Measurements from ENCODE around the gene ARHGAP42. TPM values are rescaled to one million over a fixed set of nuclear protein-coding genes. Genes with fewer than 3 reads are reported as not detected.

Gene ARHGAP42
- total and polyA plus RNA-seq, 8 donors, result 2.3 to 119 (median 39.3) TPM

GRCh38 chr11:100994966-100995365, 307.9 kb downstream of the ARHGAP42 start:
- Histone ChIP-seq H3K36me3 (peaks cover 0 to 6% (median 3%) of the 10 kb centered on the region in 4 donors), H3K27ac (no peak overlapping the region), H3K4me3 (no peak overlapping the region), H3K4me1 (no peaks in the 10 kb centered on the region), H3K9me3 (no peaks in the 10 kb centered on the region), H3K27me3 (no peaks in the 10 kb centered on the region)
- intact Hi-C loops (cut with DNase I; ENCODE audit: low total_unique reads), result no loop called here
- DNase-seq, result no peak
- WGBS, 5 donors, result 95 to 98% (median 97%) methylated on average over 2 of the region's 2 CpGs
- TF ChIP-seq POLR2AphosphoS5 (IDR thresholded peaks at IDR 0.05) (no peak), EP300 (IDR thresholded peaks at IDR 0.05) (no peak), POLR2A (IDR thresholded peaks at IDR 0.05) (no peak), CTCF (IDR thresholded peaks at IDR 0.05) (no peak)

GRCh38 chr11:100999756-101000155, 312.7 kb downstream of the ARHGAP42 start:
- Histone ChIP-seq H3K9me3 (no peaks in the 10 kb centered on the region), H3K4me3 (no peak overlapping the region), H3K27me3 (no peaks in the 10 kb centered on the region), H3K27ac (no peak overlapping the region), H3K36me3 (no peaks in the 10 kb centered on the region), H3K4me1 (no peaks in the 10 kb centered on the region)
- no peak for DNase-seq
- intact Hi-C loops (cut with DNase I; ENCODE audit: low total_unique reads), result no loop called here
- TF ChIP-seq POLR2AphosphoS5 (IDR thresholded peaks at IDR 0.05) (no peak), EP300 (IDR thresholded peaks at IDR 0.05) (no peak), CTCF (IDR thresholded peaks at IDR 0.05) (no peak), POLR2A (IDR thresholded peaks at IDR 0.05) (no peak)
- WGBS, 5 donors, result 74 to 92% (median 81%) methylated on average over 1 of the region's 1 CpG

- TF ChIP-seq POLR2AphosphoS5 (IDR thresholded peaks at IDR 0.05), result no peak
- 76 to 84% (median 78%) methylated on average over 4 of the region's 4 CpGs for WGBS, 5 donors
- no peaks in the 10 kb centered on the region for H3K9me3 ChIP-seq
Measured at GRCh38 chr11:101003468-101003867, 316.4 kb downstream of the ARHGAP42 start.

GRCh38 chr11:101008961-101009689, 322.0 kb downstream of the ARHGAP42 start:
- Histone ChIP-seq H3K4me1 (no peaks in the 10 kb centered on the region), H3K27ac (no peak overlapping the region), H3K27me3 (no peaks in the 10 kb centered on the region), H3K36me3 (no peaks in the 10 kb centered on the region), H3K4me3 (no peak overlapping the region), H3K9me3 (no peaks in the 10 kb centered on the region)
- TF ChIP-seq EP300 (IDR thresholded peaks at IDR 0.05) (no peak), CTCF (IDR thresholded peaks at IDR 0.05) (no peak), POLR2AphosphoS5 (IDR thresholded peaks at IDR 0.05) (no peak), POLR2A (IDR thresholded peaks at IDR 0.05) (no peak)
- DNase-seq, result no peak
- WGBS, 5 donors, result 29 to 75% (median 73%) methylated on average over 1 of the region's 1 CpG
- intact Hi-C loops (cut with DNase I; ENCODE audit: low total_unique reads), result no loop called here

More at GRCh38 chr11:101003468-101003867, 316.4 kb downstream of the ARHGAP42 start:
- H3K27ac ChIP-seq, result no peak overlapping the region
- H3K4me1 ChIP-seq, result no peaks in the 10 kb centered on the region
- DNase-seq, result no peak
- no peaks in the 10 kb centered on the region for H3K27me3 ChIP-seq
- intact Hi-C loops (cut with DNase I; ENCODE audit: low total_unique reads), result no loop called here
- no peak overlapping the region for H3K4me3 ChIP-seq
- H3K36me3 ChIP-seq, result no peaks in the 10 kb centered on the region

GRCh38 chr11:101009690-101010055, 322.6 kb downstream of the ARHGAP42 start:
- Histone ChIP-seq H3K4me1 (no peaks in the 10 kb centered on the region), H3K9me3 (no peaks in the 10 kb centered on the region), H3K36me3 (no peaks in the 10 kb centered on the region), H3K4me3 (no peak overlapping the region), H3K27me3 (no peaks in the 10 kb centered on the region), H3K27ac (no peak overlapping the region)
- WGBS, 5 donors, result 17 to 23% (median 20%) methylated on average over 2 of the region's 2 CpGs
- intact Hi-C loops (cut with DNase I; ENCODE audit: low total_unique reads), result no loop called here
- TF ChIP-seq EP300 (IDR thresholded peaks at IDR 0.05) (no peak), POLR2AphosphoS5 (IDR thresholded peaks at IDR 0.05) (no peak), POLR2A (IDR thresholded peaks at IDR 0.05) (no peak), CTCF (IDR thresholded peaks at IDR 0.05) (no peak)
- no peak for DNase-seq

Data from stomach (tissue), 9 donors.